DOHH2 (cell line): ENCODE data around the gene SIVA1.

Experiments
- H3F3A ChIP-seq: fragments of 200-600 bp; sonication (generic), shearing (Covaris generic); 2 replicates; pipeline ENCODE4 v1.6.0; 2016; ENCODE audit warnings: antibody characterized with exemption, mild to moderate bottlenecking; ENCODE audit not compliant: control insufficient read depth, insufficient read depth
- H3K27ac ChIP-seq: fragments of 200-600 bp; sonication (generic); 2 replicates; pipeline ENCODE4 v1.5.1; 2014; ENCODE audit warnings: low read depth, mild to moderate bottlenecking, low read length, moderate library complexity
- H3K27me3 ChIP-seq: fragments of 200-600 bp; sonication (generic); 2 replicates; pipeline ENCODE4 v1.6.1; 2014; ENCODE audit warnings: mild to moderate bottlenecking, low read length, mixed read lengths; ENCODE audit not compliant: control insufficient read depth
- H3K36me3 ChIP-seq: fragments of 200-600 bp; sonication (generic); 2 replicates; pipeline ENCODE4 v1.6.1; 2014; ENCODE audit warnings: mild to moderate bottlenecking, low read length, moderate library complexity, mixed read lengths; ENCODE audit not compliant: control insufficient read depth
- H3K4me1 ChIP-seq: fragments of 200-600 bp; sonication (generic); 2 replicates; pipeline ENCODE4 v1.6.1; 2014; ENCODE audit warnings: mild to moderate bottlenecking, low read length, mixed read lengths; ENCODE audit not compliant: control insufficient read depth
- H3K4me2 ChIP-seq: fragments of 200-600 bp; sonication (generic); 2 replicates; pipeline ENCODE4 v1.6.0; 2014; ENCODE audit warnings: mild to moderate bottlenecking, low read length, moderate library complexity
- H3K4me3 ChIP-seq: fragments of 200-600 bp; sonication (generic); 2 replicates; pipeline ENCODE4 v1.5.1; 2014; ENCODE audit warnings: mild to moderate bottlenecking, low read length, mixed read lengths
- H3K79me2 ChIP-seq: fragments of 200-600 bp; sonication (generic); 2 replicates; pipeline ENCODE4 v1.6.1; 2014; ENCODE audit warnings: mild to moderate bottlenecking, low read length, mixed read lengths; ENCODE audit not compliant: control insufficient read depth
- H3K9me2 ChIP-seq: fragments of 200-600 bp; sonication (generic); replicated peaks from 2 replicates; pipeline ENCODE4 v1.6.1; 2014; ENCODE audit warnings: mild to moderate bottlenecking, low read length, mixed read lengths; ENCODE audit not compliant: control insufficient read depth
- H3K9me3 ChIP-seq: fragments of 200-600 bp; sonication (generic); 2 replicates; pipeline ENCODE4 v1.6.1; 2014; ENCODE audit warnings: antibody characterized with exemption, low read length, mixed read lengths; ENCODE audit not compliant: control insufficient read depth, insufficient read depth
- H4K20me1 ChIP-seq: fragments of 200-600 bp; sonication (generic); 2 replicates; pipeline ENCODE4 v1.6.0; 2014; ENCODE audit warnings: low read depth, mild to moderate bottlenecking, antibody characterized with exemption, low read length, moderate library complexity; ENCODE audit not compliant: control insufficient read depth, insufficient read depth
- CTCF ChIP-seq: fragments of 200-600 bp; sonication (generic); IDR thresholded peaks from one replicate; pipeline ENCODE4 v1.5.1; 2014; ENCODE audit warnings: antibody characterized with exemption, mild to moderate bottlenecking, low read depth, low read length; ENCODE audit not compliant: poor library complexity, severe bottlenecking
- EZH2phosphoT487 ChIP-seq: fragments of 200-600 bp; sonication (generic); IDR thresholded peaks from 2 replicates; pipeline ENCODE4 v1.6.1; 2017; ENCODE audit warnings: borderline replicate concordance, mild to moderate bottlenecking, antibody characterized with exemption, low read length, moderate library complexity, mixed read lengths

Gene SIVA1

DNA sequence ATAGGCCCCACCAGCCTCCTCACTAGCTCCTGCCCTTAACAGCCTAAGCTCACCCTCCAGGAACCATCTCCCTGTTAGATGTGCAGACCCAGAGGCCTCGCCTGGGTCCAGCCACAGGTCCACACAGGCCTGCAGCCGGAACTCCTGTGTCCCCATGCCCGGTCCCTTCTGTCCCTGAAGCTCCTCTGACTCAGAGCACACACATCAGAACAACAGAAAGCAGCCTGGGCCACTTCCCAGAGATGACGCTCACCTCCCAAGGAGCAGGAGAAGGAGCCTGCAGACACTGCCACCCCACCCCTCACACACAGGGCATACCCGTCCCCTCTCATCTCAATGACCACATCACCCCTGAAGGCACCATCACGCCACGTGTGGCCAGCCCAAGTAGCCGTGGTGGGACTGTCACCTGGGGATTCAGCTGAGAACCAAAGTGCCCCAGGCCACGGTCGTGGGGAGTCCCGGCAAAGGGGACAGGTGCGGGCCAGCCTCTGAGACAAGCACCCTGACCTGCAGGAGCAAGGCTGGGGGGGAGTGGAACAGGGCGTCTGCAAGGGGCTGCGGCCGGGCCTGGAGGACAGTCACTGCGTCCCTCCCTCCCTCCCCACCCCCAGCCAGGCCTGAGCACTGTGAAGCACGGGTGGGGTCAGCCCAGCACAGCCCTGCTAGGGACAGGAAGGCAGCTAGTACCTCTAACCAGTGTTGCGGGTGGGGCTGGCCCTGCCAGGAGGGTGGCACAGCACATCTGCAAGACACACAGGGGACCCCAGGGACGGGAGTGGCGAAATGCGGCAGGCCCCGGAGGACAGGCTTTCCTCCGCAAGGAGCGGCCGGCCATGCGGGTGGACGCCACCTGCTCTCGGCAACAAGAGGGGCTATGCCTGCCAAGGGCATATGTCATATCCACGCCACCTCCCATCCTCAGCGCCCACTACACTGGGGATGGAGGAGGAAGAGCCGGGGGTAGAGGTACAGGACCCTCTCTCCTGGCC is 37.1 kb downstream of the SIVA1 start:
- H3K4me2 ChIP-seq, result no peak overlapping the region
- H3F3A ChIP-seq, result no peaks in the 10 kb centered on the region
- no peaks in the 10 kb centered on the region for H3K27me3 ChIP-seq
- H3K9me3 ChIP-seq, result no peaks in the 10 kb centered on the region
- H3K79me2 ChIP-seq, result peaks cover 69% of the 10 kb centered on the region
- H3K36me3 ChIP-seq, result peaks cover 45% of the 10 kb centered on the region
- H3K27ac ChIP-seq, result no peak overlapping the region
- no peaks in the 10 kb centered on the region for H3K9me2 ChIP-seq
- H4K20me1 ChIP-seq, result peaks cover 14% of the 10 kb centered on the region
- no peak overlapping the region for H3K4me3 ChIP-seq
- H3K4me1 ChIP-seq, result peaks cover 12% of the 10 kb centered on the region
- TF ChIP-seq EZH2phosphoT487 (no peak), CTCF (no peak)

GRCh38 chr14:104791425-104791824 is 38.5 kb downstream of the SIVA1 start:
- no peak overlapping the region for H3K4me2 ChIP-seq
- H3K27ac ChIP-seq, result no peak overlapping the region
- no peak overlapping the region for H3K4me3 ChIP-seq
- peaks cover 69% of the 10 kb centered on the region for H3K79me2 ChIP-seq
- no peaks in the 10 kb centered on the region for H3F3A ChIP-seq
- peaks cover 14% of the 10 kb centered on the region for H4K20me1 ChIP-seq
- no peaks in the 10 kb centered on the region for H3K9me2 ChIP-seq
- peaks cover 45% of the 10 kb centered on the region for H3K36me3 ChIP-seq
- peaks cover 6% of the 10 kb centered on the region for H3K27me3 ChIP-seq
- TF ChIP-seq CTCF, result no peak
- TF ChIP-seq EZH2phosphoT487, result no peak
- peaks cover 19% of the 10 kb centered on the region for H3K4me1 ChIP-seq
- no peaks in the 10 kb centered on the region for H3K9me3 ChIP-seq

- H3K4me1 ChIP-seq, result peaks cover 19% of the 10 kb centered on the region
- TF ChIP-seq EZH2phosphoT487 (no peak), CTCF (no peak)
- H3K9me3 ChIP-seq, result no peaks in the 10 kb centered on the region
- H3K4me3 ChIP-seq, result no peak overlapping the region
- H4K20me1 ChIP-seq, result peaks cover 14% of the 10 kb centered on the region
- H3K27ac ChIP-seq, result no peak overlapping the region
- no peaks in the 10 kb centered on the region for H3F3A ChIP-seq
- no peaks in the 10 kb centered on the region for H3K9me2 ChIP-seq
- H3K36me3 ChIP-seq, result peaks cover 38% of the 10 kb centered on the region
- peaks cover 69% of the 10 kb centered on the region for H3K79me2 ChIP-seq
- H3K27me3 ChIP-seq, result peaks cover 15% of the 10 kb centered on the region
- peak overlapping the region; percentile 4; the same call in 1 of the 2 replicates for H3K4me2 ChIP-seq
Observed at GRCh38 chr14:104792101-104792884, 39.3 kb downstream of the SIVA1 start.
